Memory B cell (primary cell): Measurements from ENCODE around the gene AURKB.

Experiments
- ATAC-seq: fragments of 150-1000 bp; cut with Tn5 transposase; 2 replicates; pipeline ENCODE4 v1.10.0; 2021; ENCODE audit warnings: low read depth, mild to moderate bottlenecking, moderate library complexity
- DNase-seq, 2 donors: peaks; one replicate each; pipeline ENCODE4 v3.0.0; 2022; ENCODE audit warnings: low spot score in 2 of 2
- H3K27ac Mint-ChIP-seq: one replicate; pipeline ENCODE4 v1.8.0; 2022; ENCODE audit warnings: mild to moderate bottlenecking, moderate library complexity, mixed read lengths
- H3K27me3 Mint-ChIP-seq: one replicate; pipeline ENCODE4 v1.8.0; 2022; ENCODE audit warnings: mixed read lengths
- H3K36me3 Mint-ChIP-seq: one replicate; pipeline ENCODE4 v1.8.0; 2022; ENCODE audit warnings: mild to moderate bottlenecking, mixed read lengths
- H3K4me1 Mint-ChIP-seq: one replicate; pipeline ENCODE4 v1.8.0; 2022; ENCODE audit warnings: mixed read lengths
- H3K4me3 Mint-ChIP-seq: one replicate; pipeline ENCODE4 v1.8.0; 2022; ENCODE audit warnings: mild to moderate bottlenecking, moderate library complexity, mixed read lengths
- H3K9me3 Mint-ChIP-seq: one replicate; pipeline ENCODE4 v1.8.0; 2022; ENCODE audit warnings: mixed read lengths

AURKB gene

GRCh38 chr17:8155996-8156245 is 54.5 kb downstream of the AURKB start:
- DNase-seq: no peak
- H3K4me1 Mint-ChIP-seq: peaks cover 47% of the 10 kb centered on the region
- no peaks in the 10 kb centered on the region for H3K9me3 Mint-ChIP-seq
- H3K27me3 Mint-ChIP-seq: no peaks in the 10 kb centered on the region
- no peak for ATAC-seq
- H3K36me3 Mint-ChIP-seq: peaks cover 10% of the 10 kb centered on the region
- no peak overlapping the region for H3K4me3 Mint-ChIP-seq
- H3K27ac Mint-ChIP-seq: no peak overlapping the region

GRCh38 chr17:8155231-8155995 is 55.0 kb downstream of the AURKB start:
- Mint-ChIP-seq H3K27ac (no peak overlapping the region), H3K36me3 (peaks cover 7% of the 10 kb centered on the region), H3K27me3 (no peaks in the 10 kb centered on the region), H3K9me3 (no peaks in the 10 kb centered on the region), H3K4me1 (peaks cover 45% of the 10 kb centered on the region), H3K4me3 (no peak overlapping the region)
- no peak for ATAC-seq
- no peak for DNase-seq
